ENCODE data around the gene ITPR2. TPM values are rescaled to one million over a fixed set of nuclear protein-coding genes. Genes with fewer than 3 reads are reported as not detected.
"Not testable (repeated sequence)": the region's sequence is repeated elsewhere in the genome, so short reads cannot be mapped to it uniquely, and the experiment has no call there.

Gene ITPR2
- polyA plus RNA-seq, 4 donors, result 11.0 to 15.3 (median 14.6) TPM

- DNase-seq (ENCODE audit: low read depth in 4 of 4, low spot score in 2 of 4), result not testable (repeated sequence)
These were observed 399.3 kb downstream of the ITPR2 start for GRCh38 chr12:26433701-26434100.

- no peak for DNase-seq (ENCODE audit: low read depth in 4 of 4, low spot score in 2 of 4)
These were observed 401.8 kb downstream of the ITPR2 start for GRCh38 chr12:26431211-26431610.

- DNase-seq (ENCODE audit: low read depth in 4 of 4, low spot score in 2 of 4), result not testable (repeated sequence)
These were observed 402.4 kb downstream of the ITPR2 start for GRCh38 chr12:26430596-26430995.

GRCh38 chr12:26429070-26429691, 403.8 kb downstream of the ITPR2 start:
- DNase-seq (ENCODE audit: low read depth in 4 of 4, low spot score in 2 of 4), result no peak

- no peak for DNase-seq (ENCODE audit: low read depth in 4 of 4, low spot score in 2 of 4)
These were observed 404.6 kb downstream of the ITPR2 start for GRCh38 chr12:26428420-26428819.

- no peak for DNase-seq (ENCODE audit: low read depth in 4 of 4, low spot score in 2 of 4)
These were observed 406.3 kb downstream of the ITPR2 start for GRCh38 chr12:26426652-26427051.

GRCh38 chr12:26425587-26426260, 407.3 kb downstream of the ITPR2 start:
- no peak for DNase-seq (ENCODE audit: low read depth in 4 of 4, low spot score in 2 of 4)

GRCh38 chr12:26422839-26423398, 410.1 kb downstream of the ITPR2 start:
- DNase-seq (ENCODE audit: low read depth in 4 of 4, low spot score in 2 of 4), result no peak

GRCh38 chr12:26416550-26416949, 416.4 kb downstream of the ITPR2 start:
- DNase-seq (ENCODE audit: low read depth in 4 of 4, low spot score in 2 of 4), result no peak

GRCh38 chr12:26410689-26411088, 422.3 kb downstream of the ITPR2 start:
- DNase-seq (ENCODE audit: low read depth in 4 of 4, low spot score in 2 of 4), result no peak

GRCh38 chr12:26406813-26407212, 426.2 kb downstream of the ITPR2 start:
- no peak for DNase-seq (ENCODE audit: low read depth in 4 of 4, low spot score in 2 of 4)

- no peak for DNase-seq (ENCODE audit: low read depth in 4 of 4, low spot score in 2 of 4)
These were observed 426.6 kb downstream of the ITPR2 start for GRCh38 chr12:26406391-26406790.

GRCh38 chr12:26403601-26404000, 429.4 kb downstream of the ITPR2 start:
- no peak for DNase-seq (ENCODE audit: low read depth in 4 of 4, low spot score in 2 of 4)

GRCh38 chr12:26402648-26403047, 430.3 kb downstream of the ITPR2 start:
- no peak for DNase-seq (ENCODE audit: low read depth in 4 of 4, low spot score in 2 of 4)

GRCh38 chr12:26401874-26402273, 431.1 kb downstream of the ITPR2 start:
- DNase-seq (ENCODE audit: low read depth in 4 of 4, low spot score in 2 of 4), result no peak

- DNase-seq (ENCODE audit: low read depth in 4 of 4, low spot score in 2 of 4), result no peak
These were observed 432.4 kb downstream of the ITPR2 start for GRCh38 chr12:26400627-26401026.

- DNase-seq (ENCODE audit: low read depth in 4 of 4, low spot score in 2 of 4), result no peak
These were observed 433.6 kb downstream of the ITPR2 start for GRCh38 chr12:26399381-26399780.

- DNase-seq (ENCODE audit: low read depth in 4 of 4, low spot score in 2 of 4), result no peak
These were observed 436.6 kb downstream of the ITPR2 start for GRCh38 chr12:26396402-26396801.

GRCh38 chr12:26389343-26389742, 443.7 kb downstream of the ITPR2 start:
- no peak for DNase-seq (ENCODE audit: low read depth in 4 of 4, low spot score in 2 of 4)

- no peak for DNase-seq (ENCODE audit: low read depth in 4 of 4, low spot score in 2 of 4)
These were observed 448.5 kb downstream of the ITPR2 start for GRCh38 chr12:26384536-26384935.

- no peak for DNase-seq (ENCODE audit: low read depth in 4 of 4, low spot score in 2 of 4)
These were observed 450.0 kb downstream of the ITPR2 start for GRCh38 chr12:26383041-26383440.

- DNase-seq (ENCODE audit: low read depth in 4 of 4, low spot score in 2 of 4), result no peak
These were observed 452.1 kb downstream of the ITPR2 start for GRCh38 chr12:26380897-26381296.

Measured in left renal cortex interstitium (tissue), 4 donors.